ENCODE results near the gene TMEM190. TPM values are rescaled to one million over a fixed set of nuclear protein-coding genes. Genes with fewer than 3 reads are reported as not detected.

TMEM190 gene
- total and polyA plus RNA-seq, 9 of the 15 experiments (the other 6 are each of a cell fraction or from before 2014, with no cell fraction given): not detected

- TF ChIP-seq, protein P1, sequence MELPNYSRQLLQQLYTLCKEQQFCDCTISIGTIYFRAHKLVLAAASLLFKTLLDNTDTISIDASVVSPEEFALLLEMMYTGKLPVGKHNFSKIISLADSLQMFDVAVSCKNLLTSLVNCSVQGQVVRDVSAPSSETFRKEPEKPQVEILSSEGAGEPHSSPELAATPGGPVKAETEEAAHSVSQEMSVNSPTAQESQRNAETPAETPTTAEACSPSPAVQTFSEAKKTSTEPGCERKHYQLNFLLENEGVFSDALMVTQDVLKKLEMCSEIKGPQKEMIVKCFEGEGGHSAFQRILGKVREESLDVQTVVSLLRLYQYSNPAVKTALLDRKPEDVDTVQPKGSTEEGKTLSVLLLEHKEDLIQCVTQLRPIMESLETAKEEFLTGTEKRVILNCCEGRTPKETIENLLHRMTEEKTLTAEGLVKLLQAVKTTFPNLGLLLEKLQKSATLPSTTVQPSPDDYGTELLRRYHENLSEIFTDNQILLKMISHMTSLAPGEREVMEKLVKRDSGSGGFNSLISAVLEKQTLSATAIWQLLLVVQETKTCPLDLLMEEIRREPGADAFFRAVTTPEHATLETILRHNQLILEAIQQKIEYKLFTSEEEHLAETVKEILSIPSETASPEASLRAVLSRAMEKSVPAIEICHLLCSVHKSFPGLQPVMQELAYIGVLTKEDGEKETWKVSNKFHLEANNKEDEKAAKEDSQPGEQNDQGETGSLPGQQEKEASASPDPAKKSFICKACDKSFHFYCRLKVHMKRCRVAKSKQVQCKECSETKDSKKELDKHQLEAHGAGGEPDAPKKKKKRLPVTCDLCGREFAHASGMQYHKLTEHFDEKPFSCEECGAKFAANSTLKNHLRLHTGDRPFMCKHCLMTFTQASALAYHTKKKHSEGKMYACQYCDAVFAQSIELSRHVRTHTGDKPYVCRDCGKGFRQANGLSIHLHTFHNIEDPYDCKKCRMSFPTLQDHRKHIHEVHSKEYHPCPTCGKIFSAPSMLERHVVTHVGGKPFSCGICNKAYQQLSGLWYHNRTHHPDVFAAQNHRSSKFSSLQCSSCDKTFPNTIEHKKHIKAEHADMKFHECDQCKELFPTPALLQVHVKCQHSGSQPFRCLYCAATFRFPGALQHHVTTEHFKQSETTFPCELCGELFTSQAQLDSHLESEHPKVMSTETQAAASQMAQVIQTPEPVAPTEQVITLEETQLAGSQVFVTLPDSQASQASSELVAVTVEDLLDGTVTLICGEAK (IDR thresholded peaks at IDR 0.05): peak; percentile 95
- TF ChIP-seq, protein P1 (CRISPR knock-in tag; IDR thresholded peaks at IDR 0.05): no peak
- TF ChIP-seq TEAD1 (CRISPR knock-in tag; IDR thresholded peaks at IDR 0.05): peak in 1 of 2 experiments; percentile 61; a peak in 1 of 4 replicates
- no peak for TF ChIP-seq TCFL5 (CRISPR knock-in tag; conservative IDR thresholded peaks at IDR 0.05)
- TF ChIP-seq ASH1L (IDR thresholded peaks at IDR 0.05; ENCODE audit: borderline replicate concordance, low read depth, partially characterized antibody): no peak
- no peak for TF ChIP-seq ZNF584 (CRISPR knock-in tag; IDR thresholded peaks at IDR 0.05; ENCODE audit: low read depth)
- TF ChIP-seq ZFPM2 (CRISPR knock-in tag; IDR thresholded peaks at IDR 0.05): no peak
- no peak for TF ChIP-seq ZNF408 (CRISPR knock-in tag; IDR thresholded peaks at IDR 0.05; ENCODE audit: low read depth)
- TF ChIP-seq OTX1 (CRISPR knock-in tag; IDR thresholded peaks at IDR 0.05): 0 out of 2 replicates have a peak, but pooled peaks have one; percentile 52
- TF ChIP-seq TSC22D4 (tag; IDR thresholded peaks at IDR 0.05): no peak
- TF ChIP-seq EP300 (IDR thresholded peaks at IDR 0.05; ENCODE audit: low read length): peak; percentile 3; the same call in 1 of the 2 replicates
- TF ChIP-seq RNF2 (IDR thresholded peaks at IDR 0.05): peak; percentile 60; the same call in 1 of the 2 replicates
- TF ChIP-seq ZEB2 (IDR thresholded peaks at IDR 0.05): no peak
- TF ChIP-seq, protein P2, sequence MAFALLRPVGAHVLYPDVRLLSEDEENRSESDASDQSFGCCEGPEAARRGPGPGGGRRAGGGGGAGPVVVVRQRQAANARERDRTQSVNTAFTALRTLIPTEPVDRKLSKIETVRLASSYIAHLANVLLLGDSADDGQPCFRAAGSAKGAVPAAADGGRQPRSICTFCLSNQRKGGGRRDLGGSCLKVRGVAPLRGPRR (CRISPR knock-in tag; IDR thresholded peaks at IDR 0.05): no peak
- no peak for TF ChIP-seq NCOA6 (IDR thresholded peaks at IDR 0.05)
- peak; percentile 98 for TF ChIP-seq POLR2H (tag; IDR thresholded peaks at IDR 0.05; ENCODE audit: low read depth)
- TF ChIP-seq GTF2A2 (tag; IDR thresholded peaks at IDR 0.05): peak; percentile 64; the same call in 1 of the 2 replicates
- TF ChIP-seq STAT5A (IDR thresholded peaks at IDR 0.05; ENCODE audit: borderline replicate concordance, low read length): no peak; the same call in 1 of the 2 replicates
- peak; percentile 97 for TF ChIP-seq POLR2AphosphoS5 (IDR thresholded peaks at IDR 0.05; ENCODE audit: control insufficient read depth, insufficient read depth, low read depth, low read length)
These were observed 9.3 kb downstream of the TMEM190 start, which contains the start of gene RPL28 (continued) for GRCh38 chr19:55385724-55386492.

Data from K562 (cell line).